IMR-90 (cell line): ENCODE data around the gene SCYL3. TPM values are rescaled to one million over a fixed set of nuclear protein-coding genes. Genes with fewer than 3 reads are reported as not detected.

Experiments
- ATAC-seq: fragments of 200-7000 bp; cut with Tn5 transposase; 2 replicates; pipeline ENCODE4 v1.9.1; 2020; ENCODE audit warnings: low read depth, mild to moderate bottlenecking, moderate library complexity
- BruUV-seq: library from RNA; stranded (reverse); fragments of 400-500 nt; replicated peaks from 2 replicates; lab custom pipeline; 2021; lab: Mats Ljungman, UMichigan
- CTCF ChIA-PET: fragments of 300-600 bp; formaldehyde crosslinking; extraction: SDS; loops from one replicate; lab custom pipeline; 2021; ENCODE audit warnings: antibody characterized with exemption; lab: Yijun Ruan, JAX
- POLR2A ChIA-PET: fragments of 300-600 bp; sonication (Branson Sonifier 250); formaldehyde crosslinking; loops from one replicate; lab custom pipeline; 2022; ENCODE audit warnings: antibody characterized with exemption; ENCODE audit not compliant: unreplicated experiment; lab: Charles Lee
- DNase-seq: peaks from one replicate; pipeline ENCODE4 v3.0.0; 2013
- H2AFZ ChIP-seq: replicated peaks from 2 replicates; pipeline ENCODE3; 2013; ENCODE audit warnings: low read length, mild to moderate bottlenecking; ENCODE audit not compliant: poor library complexity
- H2AK5ac ChIP-seq: 2 replicates; pipeline ENCODE4 v1.6.1; 2013; ENCODE audit warnings: low read depth, low read length, inconsistent platforms
- H2AK9ac ChIP-seq: replicated peaks from 2 replicates; pipeline ENCODE3; 2013; ENCODE audit warnings: mild to moderate bottlenecking, low read depth, low read length, moderate library complexity; ENCODE audit not compliant: poor library complexity
- H2BK120ac ChIP-seq: 2 replicates; pipeline ENCODE4 v1.6.1; 2013; ENCODE audit warnings: low read depth, low read length, inconsistent platforms
- H2BK15ac ChIP-seq: 3 replicates; pipeline ENCODE4 v1.6.1; 2013; ENCODE audit warnings: low read depth, low read length, inconsistent platforms
- H2BK20ac ChIP-seq: 2 replicates; pipeline ENCODE4 v1.6.1; 2013; ENCODE audit warnings: low read depth, mild to moderate bottlenecking, inconsistent platforms, low read length, moderate library complexity
- H2BK5ac ChIP-seq: 2 replicates; pipeline ENCODE4 v1.6.1; 2013; ENCODE audit warnings: mild to moderate bottlenecking, low read depth, low read length, inconsistent platforms; ENCODE audit not compliant: poor library complexity, severe bottlenecking
- H3K14ac ChIP-seq: replicated peaks from 2 replicates; pipeline ENCODE4 v1.6.1; 2013; ENCODE audit warnings: low read depth, low read length, inconsistent platforms
- H3K18ac ChIP-seq: 2 replicates; pipeline ENCODE4 v1.6.1; 2013; ENCODE audit warnings: low read depth, low read length, control low read depth
- H3K23ac ChIP-seq: 2 replicates; pipeline ENCODE4 v1.6.1; 2013; ENCODE audit warnings: low read depth, low read length, inconsistent platforms
- H3K27ac ChIP-seq: 2 replicates; pipeline ENCODE4 v1.5.1; 2013; ENCODE audit warnings: mild to moderate bottlenecking, control low read depth, low read length; ENCODE audit not compliant: insufficient read depth
- H3K27me3 ChIP-seq: 2 replicates; pipeline ENCODE4 v1.6.1; 2013; ENCODE audit warnings: low read length; ENCODE audit not compliant: control insufficient read depth, insufficient read depth
- H3K36me3 ChIP-seq: 2 replicates; pipeline ENCODE4 v1.6.1; 2013; ENCODE audit warnings: low read length, mixed read lengths; ENCODE audit not compliant: control insufficient read depth, insufficient read depth
- H3K4ac ChIP-seq: 2 replicates; pipeline ENCODE4 v1.6.1; 2013; ENCODE audit warnings: low read depth, low read length, inconsistent platforms
- H3K4me1 ChIP-seq: 2 replicates; pipeline ENCODE4 v1.6.1; 2013; ENCODE audit warnings: low read length, mixed read lengths; ENCODE audit not compliant: control insufficient read depth, insufficient read depth
- H3K4me2 ChIP-seq: 2 replicates; pipeline ENCODE4 v1.6.1; 2013; ENCODE audit warnings: low read depth, mild to moderate bottlenecking, control low read depth, low read length, moderate library complexity
- H3K4me3 ChIP-seq: 2 replicates; pipeline ENCODE4 v1.5.1; 2013; ENCODE audit warnings: low read depth, mild to moderate bottlenecking, control low read depth, low read length, moderate library complexity; ENCODE audit not compliant: insufficient read depth
- H3K56ac ChIP-seq: 2 replicates; pipeline ENCODE4 v1.6.1; 2013; ENCODE audit warnings: low read length, inconsistent platforms; ENCODE audit not compliant: insufficient read depth; ENCODE audit errors: extremely low read depth
- H3K79me1 ChIP-seq, 2 experiments: 2 replicates each; pipeline ENCODE4 v1.6.1; 2013; ENCODE audit warnings: low read length in 2 of 2, inconsistent platforms in 1 of 2, low read depth in 1 of 2
- H3K9ac ChIP-seq: 2 replicates; pipeline ENCODE4 v1.6.1; 2013; ENCODE audit warnings: low read depth, low read length, control low read depth
- H3K9me1 ChIP-seq: 2 replicates; pipeline ENCODE4 v1.6.1; 2013; ENCODE audit warnings: low read length, inconsistent platforms; ENCODE audit not compliant: insufficient read depth
- H3K9me3 ChIP-seq: 2 replicates; pipeline ENCODE4 v1.6.1; 2013; ENCODE audit warnings: low read length; ENCODE audit not compliant: control insufficient read depth, insufficient read depth
- H4K20me1 ChIP-seq: 2 replicates; pipeline ENCODE4 v1.6.1; 2013; ENCODE audit warnings: low read length, inconsistent platforms; ENCODE audit not compliant: insufficient read depth
- H4K5ac ChIP-seq: 2 replicates; pipeline ENCODE4 v1.6.1; 2013; ENCODE audit warnings: mild to moderate bottlenecking, low read depth, low read length, control low read depth
- H4K8ac ChIP-seq, 2 experiments: 2 replicates each; pipeline ENCODE4 v1.6.1; 2013; ENCODE audit warnings: low read depth in 2 of 2, low read length in 2 of 2, control low read depth in 1 of 2, inconsistent platforms in 1 of 2
- H4K91ac ChIP-seq: 2 replicates; pipeline ENCODE4 v1.6.1; 2013; ENCODE audit warnings: low read depth, low read length, inconsistent platforms; ENCODE audit not compliant: insufficient read depth
- MAFK ChIP-seq: IDR thresholded peaks from 2 replicates; pipeline ENCODE4 v1.6.1; 2012; ENCODE audit warnings: low read depth, low read length, improper control_type of control experiment
- MXI1 ChIP-seq: IDR thresholded peaks from 2 replicates; pipeline ENCODE4 v1.6.1; 2012; ENCODE audit warnings: low read depth, mild to moderate bottlenecking, low read length, moderate library complexity, borderline replicate concordance
- POLR2A ChIP-seq: IDR thresholded peaks from 2 replicates; pipeline ENCODE4 v1.6.1; 2012; ENCODE audit warnings: mild to moderate bottlenecking, low read depth, low read length
- WGBS, 2 experiments: methylation state at CpG; one replicate each; pipeline versions ENCODE4 v1.1.5 to v1.1.7; 2013; ENCODE audit warnings: missing lambda C conversion rate in 2 of 2; ENCODE audit not compliant: insufficient read length in 1 of 2; ENCODE audit errors: extremely low coverage in 2 of 2; 5-methylcytosine and 5-hydroxymethylcytosine counted together
- dilution Hi-C: fragments of 300-500 bp; cut with HindIII; formaldehyde crosslinking; loops from one replicate; pipeline ENCODE4 v1.14.3; 2018; ENCODE audit warnings: low sequenced_read_pairs; ENCODE audit not compliant: unreplicated experiment
- in situ Hi-C: fragments of 300-500 bp; cut with MboI; formaldehyde crosslinking; loops from 3 replicates; pipeline ENCODE4 v1.14.3; 2019; ENCODE audit warnings: low sequenced_read_pairs, inconsistent platforms, mixed read lengths
- intact Hi-C: fragments of 100-400 bp; cut with micrococcal nuclease; formaldehyde crosslinking; loops from 2 replicates; pipeline ENCODE4 v1.10.0; 2022
- polyA plus RNA-seq, 3 experiments: library from polyadenylated mRNA; depleted of rRNA; stranded (reverse); fragments of >200 nt; gene quantifications; 2 replicates each; pipeline ENCODE4 v1.2.3, GENCODE V29; 2012; ENCODE audit warnings: low replicate concordance in 1 of 3
- total RNA-seq: library from RNA; depleted of rRNA; stranded (reverse); fragments of >200 nt; gene quantifications from 2 replicates; pipeline ENCODE4 v1.2.3, GENCODE V29; 2012

SCYL3 gene
- total and polyA plus RNA-seq, 2 of the 4 experiments (the other 2 are of a cell fraction) = 3.9 to 8.4 TPM

- H2BK20ac ChIP-seq = no peak overlapping the region
- ATAC-seq (no peak), DNase-seq (no peak)
- TF ChIP-seq MXI1 = no peak
- no peak for TF ChIP-seq POLR2A
- TF ChIP-seq MAFK = 0 out of 2 replicates have a peak, but pooled peaks have one; percentile 17
- peak overlapping the region; percentile 82 for H4K5ac ChIP-seq
- H2AK5ac ChIP-seq = peak overlapping the region; percentile 40; the same call in 1 of the 2 replicates
- H2BK15ac ChIP-seq = no peak overlapping the region
- H4K91ac ChIP-seq = peak overlapping the region; percentile 64
- H3K14ac ChIP-seq = peak overlapping the region; percentile 73
- peak overlapping the region; percentile 68 for H3K4me3 ChIP-seq
- H3K27ac ChIP-seq = peak overlapping the region; percentile 27; the same call in 1 of the 2 replicates
- H2BK5ac ChIP-seq = peak overlapping the region; percentile 35
- no peaks in the 10 kb centered on the region for H3K9me3 ChIP-seq
- peak overlapping the region; percentile 71 for H2AK9ac ChIP-seq
- intact Hi-C loops (no loop called here), dilution Hi-C loops (no loop called here), in situ Hi-C loops (no loop called here)
- CTCF ChIA-PET = interaction anchor here (0.5 to 1.5 kb wide), 2 partner anchors 35 to 87 kb away, joined by 3 to 6 read pairs; no protein-coding TSS in a partner anchor
- POLR2A ChIA-PET = no interaction called here
- H2BK120ac ChIP-seq = no peak overlapping the region
- 0 out of 2 replicates have a peak, but pooled peaks cover 1% of the 10 kb centered on the region for H3K36me3 ChIP-seq
- peaks cover 2% of the 10 kb centered on the region; the same call in 1 of the 2 replicates for H3K4me1 ChIP-seq
- 76% methylated on average over 5 of the region's 15 CpGs; no CpG with 5 or more reads in 1 of the 2 experiments for WGBS, 2 experiments
- no peak overlapping the region for H3K18ac ChIP-seq
- peak overlapping the region; percentile 87 for H3K4me2 ChIP-seq
- peak overlapping the region; percentile 33 for H3K9ac ChIP-seq
- peak overlapping the region; percentile 26; the same call in 1 of the 2 replicates for H3K56ac ChIP-seq
- BruUV-seq = no TSS peak
- H4K20me1 ChIP-seq = no peaks in the 10 kb centered on the region; the same call in 1 of the 2 replicates
- peak overlapping the region; percentile 88 for H2AFZ ChIP-seq
- H3K23ac ChIP-seq = 0 out of 2 replicates have a peak overlapping the region, but pooled peaks have one; percentile 30
- H3K27me3 ChIP-seq = 0 out of 2 replicates have a peak, but pooled peaks cover 2% of the 10 kb centered on the region
- H3K9me1 ChIP-seq = peaks cover 2% of the 10 kb centered on the region; the same call in 1 of the 2 replicates
- H3K79me1 ChIP-seq = peaks cover 17 to 25% of the 10 kb centered on the region in 2 experiments; a peak in 3 of 4 replicates
- H4K8ac ChIP-seq = peak overlapping the region; percentile 96 to 98
- H3K4ac ChIP-seq = peak overlapping the region; percentile 78
These were observed 889 bp upstream of the SCYL3 start for GRCh38 chr1:169894424-169895145.
